Tibial nerve (tissue), 3 donors: ENCODE measurements around the gene GSX2.

Experiments
- POLR2A ChIP-seq, 2 donors: fragments of 450-650 bp; IDR thresholded peaks; one replicate each; pipeline ENCODE4 v1.6.1; 2017; ENCODE audit warnings: antibody characterized with exemption in 2 of 2, mild to moderate bottlenecking in 2 of 2, moderate library complexity in 2 of 2
- TF ChIP-seq, protein P1 (sequence below), 5 experiments: fragments of 200-600 bp in 3 of 5; fragments of 450-650 bp in 2 of 5; sonication (generic) in 3 of 5; IDR thresholded peaks; one replicate each; pipeline ENCODE4 v1.5.1; 2016 to 2019; ENCODE audit warnings: antibody characterized with exemption in 5 of 5, mild to moderate bottlenecking in 3 of 5, moderate library complexity in 2 of 5

DNA sequence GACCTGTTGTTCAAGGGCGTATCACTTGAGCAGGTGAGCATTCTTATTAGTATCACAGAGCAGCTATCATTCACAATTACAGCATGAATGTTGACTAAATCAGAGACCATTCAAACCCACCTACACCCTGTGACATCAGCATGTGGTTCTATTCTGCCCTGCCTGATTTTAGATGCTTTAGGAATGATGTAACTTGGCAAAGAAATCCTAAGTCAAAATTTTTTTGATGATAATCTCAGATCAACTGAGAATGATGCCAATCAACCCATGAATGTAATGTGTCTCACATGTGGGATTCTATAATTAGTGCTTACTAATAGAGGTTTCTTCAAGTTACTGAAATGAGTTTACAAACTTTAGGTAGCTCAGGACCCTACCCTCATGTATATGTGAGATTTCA, 22.2 kb upstream of the GSX2 start:
- TF ChIP-seq POLR2A (IDR thresholded peaks at IDR 0.05): no peak
- TF ChIP-seq, protein P1, sequence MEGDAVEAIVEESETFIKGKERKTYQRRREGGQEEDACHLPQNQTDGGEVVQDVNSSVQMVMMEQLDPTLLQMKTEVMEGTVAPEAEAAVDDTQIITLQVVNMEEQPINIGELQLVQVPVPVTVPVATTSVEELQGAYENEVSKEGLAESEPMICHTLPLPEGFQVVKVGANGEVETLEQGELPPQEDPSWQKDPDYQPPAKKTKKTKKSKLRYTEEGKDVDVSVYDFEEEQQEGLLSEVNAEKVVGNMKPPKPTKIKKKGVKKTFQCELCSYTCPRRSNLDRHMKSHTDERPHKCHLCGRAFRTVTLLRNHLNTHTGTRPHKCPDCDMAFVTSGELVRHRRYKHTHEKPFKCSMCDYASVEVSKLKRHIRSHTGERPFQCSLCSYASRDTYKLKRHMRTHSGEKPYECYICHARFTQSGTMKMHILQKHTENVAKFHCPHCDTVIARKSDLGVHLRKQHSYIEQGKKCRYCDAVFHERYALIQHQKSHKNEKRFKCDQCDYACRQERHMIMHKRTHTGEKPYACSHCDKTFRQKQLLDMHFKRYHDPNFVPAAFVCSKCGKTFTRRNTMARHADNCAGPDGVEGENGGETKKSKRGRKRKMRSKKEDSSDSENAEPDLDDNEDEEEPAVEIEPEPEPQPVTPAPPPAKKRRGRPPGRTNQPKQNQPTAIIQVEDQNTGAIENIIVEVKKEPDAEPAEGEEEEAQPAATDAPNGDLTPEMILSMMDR (IDR thresholded peaks at IDR 0.05): no peak
